ENCODE results near the gene AUP1. TPM values are rescaled to one million over a fixed set of nuclear protein-coding genes. Genes with fewer than 3 reads are reported as not detected.
A peak's percentile ranks its signal among the peaks of the same experiment; 100 is the strongest.

Gene AUP1
- total and polyA plus RNA-seq, 9 of the 15 experiments (the other 6 are each of a cell fraction or from before 2014, with no cell fraction given), result 70.7 to 245 (median 165) TPM

GRCh38 chr2:74555610-74556103, 26.2 kb upstream of the AUP1 start (continued):
- TF ChIP-seq, protein P1, sequence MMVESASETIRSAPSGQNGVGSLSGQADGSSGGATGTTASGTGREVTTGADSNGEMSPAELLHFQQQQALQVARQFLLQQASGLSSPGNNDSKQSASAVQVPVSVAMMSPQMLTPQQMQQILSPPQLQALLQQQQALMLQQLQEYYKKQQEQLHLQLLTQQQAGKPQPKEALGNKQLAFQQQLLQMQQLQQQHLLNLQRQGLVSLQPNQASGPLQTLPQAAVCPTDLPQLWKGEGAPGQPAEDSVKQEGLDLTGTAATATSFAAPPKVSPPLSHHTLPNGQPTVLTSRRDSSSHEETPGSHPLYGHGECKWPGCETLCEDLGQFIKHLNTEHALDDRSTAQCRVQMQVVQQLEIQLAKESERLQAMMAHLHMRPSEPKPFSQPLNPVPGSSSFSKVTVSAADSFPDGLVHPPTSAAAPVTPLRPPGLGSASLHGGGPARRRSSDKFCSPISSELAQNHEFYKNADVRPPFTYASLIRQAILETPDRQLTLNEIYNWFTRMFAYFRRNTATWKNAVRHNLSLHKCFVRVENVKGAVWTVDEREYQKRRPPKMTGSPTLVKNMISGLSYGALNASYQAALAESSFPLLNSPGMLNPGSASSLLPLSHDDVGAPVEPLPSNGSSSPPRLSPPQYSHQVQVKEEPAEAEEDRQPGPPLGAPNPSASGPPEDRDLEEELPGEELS (CRISPR knock-in tag; IDR thresholded peaks at IDR 0.05; ENCODE audit: borderline replicate concordance), result 0 out of 2 replicates have a peak, but pooled peaks have one; percentile 3

DNA sequence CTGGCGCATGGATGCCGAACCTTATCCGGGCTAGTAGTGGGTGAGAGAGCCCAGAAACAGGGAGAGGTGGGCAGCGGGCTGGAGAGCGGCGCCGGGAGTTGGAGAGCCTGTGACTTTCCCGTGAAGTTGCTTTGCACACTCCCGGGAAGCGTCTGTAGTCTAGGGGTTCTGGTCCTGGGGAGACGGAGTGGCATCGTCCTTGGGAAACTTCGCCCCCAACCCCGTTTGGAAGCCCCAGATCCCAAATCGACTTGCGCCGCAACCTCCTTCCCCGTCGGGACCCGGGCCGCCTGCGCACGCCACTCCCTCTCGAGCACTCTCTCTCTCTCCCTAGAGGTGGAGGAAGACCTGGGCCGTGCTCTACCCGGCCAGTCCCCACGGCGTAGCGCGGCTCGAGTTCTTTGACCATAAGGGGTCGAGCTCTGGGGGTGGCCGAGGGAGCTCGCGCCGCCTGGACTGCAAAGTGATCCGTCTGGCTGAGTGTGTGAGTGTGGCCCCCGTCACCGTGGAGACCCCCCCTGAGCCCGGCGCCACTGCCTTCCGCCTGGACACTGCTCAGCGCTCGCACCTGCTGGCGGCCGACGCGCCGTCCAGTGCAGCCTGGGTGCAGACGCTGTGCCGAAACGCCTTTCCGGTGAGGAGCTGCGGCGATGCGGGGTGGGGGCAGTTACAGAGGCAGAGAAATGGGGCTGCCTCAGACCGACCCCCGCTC, 25.5 kb upstream of the AUP1 start:
- H3K4me2 ChIP-seq (ENCODE audit: insufficient read depth, low read length), result peak overlapping the region; percentile 95
- ChIA-PET POLR2A (interaction anchor here (0.6 to 1.2 kb wide), 7 partner anchors 9 to 328 kb away, joined by 3 to 4 read pairs (median 3); no protein-coding TSS in a partner anchor), CTCF (ENCODE audit: low intra/inter-chr PET ratio) (no interaction called here)
- H4K20me1 ChIP-seq (replicated peaks; ENCODE audit: control insufficient read depth, insufficient read depth, low read length), result no peaks in the 10 kb centered on the region
- 1% methylated on average over 41 of the region's 58 CpGs for WGBS (ENCODE audit: insufficient coverage, low coverage, missing lambda C conversion rate)
- peak; percentile 65 for FAIRE-seq
- DNase-seq (ENCODE audit: extremely low read depth in 1 of 4, low spot score in 3 of 4), result peak; percentile 67 to 70 (median 68)
- H3K4me1 ChIP-seq (replicated peaks in 1 of 2; ENCODE audit: control insufficient read depth in 2 of 2, insufficient read depth in 2 of 2, low read length in 2 of 2), result peaks cover 18 to 49% of the 10 kb centered on the region in 2 experiments
- ATAC-seq, result peak; percentile 84
- peak overlapping the region; percentile 83 to 99 for H3K9ac ChIP-seq (ENCODE audit: insufficient read depth in 1 of 2, low read depth in 2 of 2, low read length in 2 of 2)
- intact Hi-C loops (cut with micrococcal nuclease), result loop anchor here (2.0 kb wide), 1 partner anchor 24 kb away; no protein-coding TSS in a partner anchor
- TSS peak; percentile 70 for BruUV-seq (replicated peaks)
- peaks cover 0 to 1% of the 10 kb centered on the region in 2 experiments; a peak in 1 of 5 replicates for H3K27me3 ChIP-seq (ENCODE audit: control insufficient read depth in 2 of 2, insufficient read depth in 2 of 2, low read length in 2 of 2)
- H3K9me1 ChIP-seq (ENCODE audit: control insufficient read depth, insufficient read depth, low read length), result no peaks in the 10 kb centered on the region
- peaks cover 15% of the 10 kb centered on the region; the same call in 2 of the 3 replicates for H3K79me2 ChIP-seq (ENCODE audit: control insufficient read depth, insufficient read depth, low read length)
- peak overlapping the region; percentile 90 for H2AFZ ChIP-seq (ENCODE audit: low read depth, low read length)
- no peaks in the 10 kb centered on the region for H3K9me3 ChIP-seq (replicated peaks; ENCODE audit: control insufficient read depth, insufficient read depth, low read depth, low read length)
- in situ Hi-C loops (cut with MboI), result no loop called here
- peaks cover 17% of the 10 kb centered on the region; the same call in 1 of the 3 replicates for H3K36me3 ChIP-seq (ENCODE audit: control insufficient read depth, insufficient read depth, low read length)
- peak overlapping the region; percentile 92 for H3K27ac ChIP-seq (ENCODE audit: extremely low read depth, low read depth, low read length)
- H3K4me3 ChIP-seq, result peak overlapping the region; percentile 66
- TF ChIP-seq MNT (conservative IDR thresholded peaks at IDR 0.05) (peak in 1 of 2 experiments; percentile 12; a peak in 3 of 4 replicates), PHF20 (IDR thresholded peaks at IDR 0.05; ENCODE audit: partially characterized antibody) (peak; percentile 57), NFRKB (IDR thresholded peaks at IDR 0.05; ENCODE audit: low read depth) (0 out of 2 replicates have a peak, but pooled peaks have one; percentile 49), ZNF766 (CRISPR knock-in tag; conservative IDR thresholded peaks at IDR 0.05) (0 out of 2 replicates have a peak, but pooled peaks have one; percentile 12), ZBTB2 (IDR thresholded peaks at IDR 0.05) (peak; percentile 62; the same call in 1 of the 2 replicates), DMBX1 (CRISPR knock-in tag; IDR thresholded peaks at IDR 0.05; ENCODE audit: borderline replicate concordance) (no peak)
- TF ChIP-seq, protein P2, sequence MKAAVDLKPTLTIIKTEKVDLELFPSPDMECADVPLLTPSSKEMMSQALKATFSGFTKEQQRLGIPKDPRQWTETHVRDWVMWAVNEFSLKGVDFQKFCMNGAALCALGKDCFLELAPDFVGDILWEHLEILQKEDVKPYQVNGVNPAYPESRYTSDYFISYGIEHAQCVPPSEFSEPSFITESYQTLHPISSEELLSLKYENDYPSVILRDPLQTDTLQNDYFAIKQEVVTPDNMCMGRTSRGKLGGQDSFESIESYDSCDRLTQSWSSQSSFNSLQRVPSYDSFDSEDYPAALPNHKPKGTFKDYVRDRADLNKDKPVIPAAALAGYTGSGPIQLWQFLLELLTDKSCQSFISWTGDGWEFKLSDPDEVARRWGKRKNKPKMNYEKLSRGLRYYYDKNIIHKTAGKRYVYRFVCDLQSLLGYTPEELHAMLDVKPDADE (conservative IDR thresholded peaks at IDR 0.05; ENCODE audit: control insufficient read depth, low read depth, low read length), result peak; percentile 58; the same call in 1 of the 2 replicates
- TF ChIP-seq, protein P3, sequence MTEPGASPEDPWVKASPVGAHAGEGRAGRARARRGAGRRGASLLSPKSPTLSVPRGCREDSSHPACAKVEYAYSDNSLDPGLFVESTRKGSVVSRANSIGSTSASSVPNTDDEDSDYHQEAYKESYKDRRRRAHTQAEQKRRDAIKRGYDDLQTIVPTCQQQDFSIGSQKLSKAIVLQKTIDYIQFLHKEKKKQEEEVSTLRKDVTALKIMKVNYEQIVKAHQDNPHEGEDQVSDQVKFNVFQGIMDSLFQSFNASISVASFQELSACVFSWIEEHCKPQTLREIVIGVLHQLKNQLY (CRISPR knock-in tag; conservative IDR thresholded peaks at IDR 0.05), result no peak

All from K562 (cell line).